HepG2 (cell line): Measurements from ENCODE around the gene ATP1A1. TPM values are rescaled to one million over a fixed set of nuclear protein-coding genes. Genes with fewer than 3 reads are reported as not detected.

Source experiments
- AKNA ChIP-seq: sonication (generic); formaldehyde crosslinking; IDR thresholded peaks from 2 replicates; pipeline ENCODE4 v1.4.0; 2020; ENCODE audit warnings: missing genetic modification reagents, borderline replicate concordance
- ATF1 ChIP-seq: IDR thresholded peaks from 2 replicates; pipeline ENCODE4 v1.6.1; 2016; ENCODE audit warnings: mild to moderate bottlenecking, control low read depth
- MXI1 ChIP-seq: IDR thresholded peaks from 3 replicates; pipeline ENCODE4 v1.6.1; 2012; ENCODE audit warnings: low read depth, low read length, inconsistent platforms, borderline replicate concordance
- MYPOP ChIP-seq: sonication (generic); formaldehyde crosslinking; IDR thresholded peaks from 2 replicates; pipeline ENCODE4 v1.8.1; 2023; ENCODE audit warnings: mild to moderate bottlenecking, moderate library complexity, missing genetic modification reagents
- POGK ChIP-seq: sonication (generic); formaldehyde crosslinking; conservative IDR thresholded peaks from 2 replicates; pipeline ENCODE4 v1.8.0; 2022; ENCODE audit warnings: mild to moderate bottlenecking, moderate library complexity, missing genetic modification reagents
- RXRA ChIP-seq: sonication (generic); formaldehyde crosslinking; IDR thresholded peaks from 2 replicates; pipeline ENCODE4 v1.5.1; 2020; ENCODE audit warnings: missing genetic modification reagents
- SKI ChIP-seq: fragments of 450-650 bp; IDR thresholded peaks from one replicate; pipeline ENCODE4 v1.6.1; 2018; ENCODE audit warnings: mild to moderate bottlenecking; ENCODE audit not compliant: partially characterized antibody
- STAT5B ChIP-seq: sonication (generic); formaldehyde crosslinking; IDR thresholded peaks from 2 replicates; pipeline ENCODE4 v1.4.0; 2020; ENCODE audit warnings: missing genetic modification reagents
- ZBTB43 ChIP-seq: sonication (generic); formaldehyde crosslinking; conservative IDR thresholded peaks from 2 replicates; pipeline ENCODE4 v1.4.0; 2020; ENCODE audit warnings: missing genetic modification reagents
- ZNF546 ChIP-seq: sonication (generic); formaldehyde crosslinking; conservative IDR thresholded peaks from 2 replicates; pipeline ENCODE4 v1.8.1; 2023; ENCODE audit warnings: mild to moderate bottlenecking, missing genetic modification reagents
- ZNF564 ChIP-seq: sonication (generic); formaldehyde crosslinking; IDR thresholded peaks from 2 replicates; pipeline ENCODE4 v1.8.1; 2023; ENCODE audit warnings: mild to moderate bottlenecking, missing genetic modification reagents
- ZNF614 ChIP-seq: IDR thresholded peaks from 2 replicates; pipeline ENCODE4 v1.6.1; 2018; ENCODE audit warnings: missing biosample characterization, missing genetic modification reagents, inconsistent platforms, borderline replicate concordance
- ZNF891 ChIP-seq: sonication (generic); formaldehyde crosslinking; IDR thresholded peaks from 2 replicates; pipeline ENCODE4 v1.5.0; 2020; ENCODE audit warnings: mild to moderate bottlenecking, missing genetic modification reagents
- polyA plus RNA-seq, 8 experiments: library from polyadenylated mRNA; depleted of rRNA in 3 of 8; stranded (reverse) in 7 of 8; unstranded in 1 of 8; fragments of >200 nt; fragmentation: Illumina TruSeq in 4 of 8; extraction: Trizol in 4 of 8; gene quantifications; 2 replicates each; pipeline versions ENCODE4 v1.2.1 to v1.2.3, GENCODE V29; 2011 to 2016; ENCODE audit warnings: low read depth in 4 of 8, missing spikeins in 1 of 8, mixed read lengths in 1 of 8; ENCODE audit not compliant: insufficient read depth in 1 of 8
- total RNA-seq, 5 experiments: library from RNA; depleted of rRNA; stranded (reverse); fragments of >200 nt; fragmentation: Illumina TruSeq; extraction: Trizol; gene quantifications; 2 replicates each; pipeline ENCODE4 v1.2.3, GENCODE V29; 2016; ENCODE audit warnings: low read depth in 1 of 5

The ATP1A1 gene
- total and polyA plus RNA-seq, 2 of the 13 experiments (the other 11 are each of a cell fraction or from before 2014, with no cell fraction given), result 280 to 705 TPM

GRCh38 chr1:116433275-116434257, 60.5 kb downstream of the ATP1A1 start (continued):
- TF ChIP-seq AKNA (CRISPR knock-in tag) (no peak), ATF1 (CRISPR knock-in tag) (0 out of 2 replicates have a peak, but pooled peaks have one; percentile 39), ZNF614 (CRISPR knock-in tag) (no peak), ZNF546 (no peak), MXI1 (peak; percentile 71; the same call in 1 of the 3 replicates), SKI (peak; percentile 24), MYPOP (0 out of 2 replicates have a peak, but pooled peaks have one; percentile 36), RXRA (CRISPR knock-in tag) (0 out of 2 replicates have a peak, but pooled peaks have one; percentile 23), STAT5B (no peak), ZNF891 (CRISPR knock-in tag) (0 out of 2 replicates have a peak, but pooled peaks have one; percentile 48), ZNF564 (CRISPR knock-in tag) (0 out of 2 replicates have a peak, but pooled peaks have one; percentile 39), POGK (CRISPR knock-in tag) (0 out of 2 replicates have a peak, but pooled peaks have one; percentile 27), ZBTB43 (0 out of 2 replicates have a peak, but pooled peaks have one; percentile 20)
